ENCODE data around the gene COBL. TPM values are rescaled to one million over a fixed set of nuclear protein-coding genes. Genes with fewer than 3 reads are reported as not detected.

The COBL gene
- total and polyA plus RNA-seq, 12 donors: 15.5 to 109 (median 87.8) TPM

- Histone ChIP-seq H3K36me3 (no peaks in the 10 kb centered on the region), H3K4me3 (no peak overlapping the region), H3K9me3 (no peaks in the 10 kb centered on the region), H3K4me1 (peaks cover 0 to 45% (median 4%) of the 10 kb centered on the region in 9 donors), H3K27me3 (no peaks in the 10 kb centered on the region), H3K27ac (no peak overlapping the region)
- ATAC-seq (no peak), DNase-seq (no peak)
- intact Hi-C loops (cut with DNase I): loop anchor here in 3 of 10 donors (5.0 to 10.0 kb wide), 3 partner anchors 62 to 108 kb away; no protein-coding TSS in a partner anchor
- 89 to 95% methylated on average over 5 of the region's 5 CpGs for WGBS, 2 donors
- TF ChIP-seq CTCF (IDR thresholded peaks at IDR 0.05): no peak
Observed at GRCh38 chr7:51249187-51249945, 67.2 kb downstream of the COBL start.

GRCh38 chr7:51246258-51247245 is 70.1 kb downstream of the COBL start:
- peak; percentile 82 to 88 for DNase-seq
- 63 to 65% methylated on average over 12 of the region's 12 CpGs for WGBS, 2 donors

GRCh38 chr7:51244885-51245284 is 71.7 kb downstream of the COBL start:
- WGBS, 2 donors: 77% methylated on average over 7 of the region's 7 CpGs
- intact Hi-C loops (cut with DNase I): loop anchor here in 3 of 10 donors (5.0 to 10.0 kb wide), 3 partner anchors 58 to 112 kb away; no protein-coding TSS in a partner anchor
- H3K4me3 ChIP-seq: no peak overlapping the region
- no peaks in the 10 kb centered on the region for H3K36me3 ChIP-seq
- ATAC-seq (no peak), DNase-seq (no peak)
- H3K4me1 ChIP-seq: peaks cover 0 to 25% (median 4%) of the 10 kb centered on the region in 9 donors
- H3K27ac ChIP-seq: no peak overlapping the region
- no peaks in the 10 kb centered on the region for H3K27me3 ChIP-seq
- no peak for TF ChIP-seq CTCF (IDR thresholded peaks at IDR 0.05)
- no peaks in the 10 kb centered on the region for H3K9me3 ChIP-seq

More at GRCh38 chr7:51246258-51247245, 70.1 kb downstream of the COBL start:
- Histone ChIP-seq H3K4me1 (peaks cover 0 to 41% (median 4%) of the 10 kb centered on the region in 9 donors), H3K4me3 (no peak overlapping the region), H3K36me3 (no peaks in the 10 kb centered on the region), H3K27me3 (no peaks in the 10 kb centered on the region), H3K27ac (peak overlapping the region in 2 of 10 donors; percentile 9 to 30), H3K9me3 (no peaks in the 10 kb centered on the region)
- intact Hi-C loops (cut with DNase I): loop anchor here in 3 of 10 donors (5.0 to 10.0 kb wide), 3 partner anchors 59 to 111 kb away; no protein-coding TSS in a partner anchor
- ATAC-seq: peak; percentile 84 to 97 (median 93)
- TF ChIP-seq CTCF (IDR thresholded peaks at IDR 0.05): peak in 4 of 9 donors; percentile 5 to 30 (median 27)

- ATAC-seq (no peak), DNase-seq (no peak)
- H3K27me3 ChIP-seq: no peaks in the 10 kb centered on the region
- 92 to 95% methylated on average over 5 of the region's 5 CpGs for WGBS, 2 donors
- intact Hi-C loops (cut with DNase I): loop anchor here in 1 of 10 donors (10.0 kb wide), 1 partner anchor 59 kb away; no protein-coding TSS in a partner anchor
- peaks cover 0 to 28% (median 8%) of the 10 kb centered on the region in 9 donors for H3K4me1 ChIP-seq
- no peak overlapping the region for H3K27ac ChIP-seq
- no peak for TF ChIP-seq CTCF (IDR thresholded peaks at IDR 0.05)
- no peaks in the 10 kb centered on the region for H3K9me3 ChIP-seq
- H3K4me3 ChIP-seq: no peak overlapping the region
- H3K36me3 ChIP-seq: no peaks in the 10 kb centered on the region
Observed at GRCh38 chr7:51244053-51244452, 72.6 kb downstream of the COBL start.

All from heart right ventricle (tissue), 16 donors.